Subcutaneous adipose tissue (tissue), 4 donors: Measurements from ENCODE around the gene MCL1. TPM values are rescaled to one million over a fixed set of nuclear protein-coding genes. Genes with fewer than 3 reads are reported as not detected.

Source experiments
- total RNA-seq, 4 donors: library from RNA; depleted of rRNA; stranded (reverse); fragments of >200 nt; gene quantifications; one replicate each; pipeline ENCODE4 v1.1.0, GENCODE V29; 2016
- TF ChIP-seq, protein P1 (sequence below): fragments of 450-650 bp; IDR thresholded peaks from one replicate; pipeline ENCODE4 v1.5.1; 2016; ENCODE audit warnings: low read depth, mild to moderate bottlenecking, control low read depth, antibody characterized with exemption, moderate library complexity

Gene MCL1
- total RNA-seq, 4 donors from 2014 or later, result 180 to 328 (median 225) TPM

DNA sequence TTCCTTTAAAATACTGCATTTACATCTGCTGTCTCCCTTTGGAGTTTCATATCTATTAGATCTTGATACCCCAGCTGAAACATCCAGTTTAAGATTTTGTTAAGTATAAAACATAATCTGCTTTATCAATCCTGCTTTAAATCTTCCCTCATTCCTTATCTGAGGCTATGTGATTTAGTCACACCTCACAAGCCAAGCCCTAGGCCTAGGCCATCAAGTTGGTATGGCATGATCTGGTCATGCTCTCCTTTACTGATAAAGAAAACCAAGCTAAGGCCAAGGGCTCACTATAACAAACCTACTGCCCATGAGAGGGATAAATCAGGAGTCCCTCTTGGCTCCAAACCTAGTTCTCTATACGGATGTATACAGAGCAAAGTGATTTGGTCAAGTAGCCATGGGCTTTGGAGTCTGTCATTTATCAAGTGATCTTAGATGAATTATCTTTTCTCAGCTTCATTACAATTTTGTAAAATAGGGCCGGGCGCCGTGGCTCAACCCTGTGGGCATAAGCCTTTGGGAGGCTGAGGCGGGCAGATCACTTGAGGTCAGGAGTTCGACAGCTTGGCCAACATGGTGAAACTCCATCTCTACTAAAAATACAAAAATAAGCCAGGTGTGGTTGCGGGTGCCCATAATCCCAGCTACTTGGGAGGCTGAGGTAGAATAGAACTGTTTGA, 27.2 kb upstream of the MCL1 start:
- TF ChIP-seq, protein P1, sequence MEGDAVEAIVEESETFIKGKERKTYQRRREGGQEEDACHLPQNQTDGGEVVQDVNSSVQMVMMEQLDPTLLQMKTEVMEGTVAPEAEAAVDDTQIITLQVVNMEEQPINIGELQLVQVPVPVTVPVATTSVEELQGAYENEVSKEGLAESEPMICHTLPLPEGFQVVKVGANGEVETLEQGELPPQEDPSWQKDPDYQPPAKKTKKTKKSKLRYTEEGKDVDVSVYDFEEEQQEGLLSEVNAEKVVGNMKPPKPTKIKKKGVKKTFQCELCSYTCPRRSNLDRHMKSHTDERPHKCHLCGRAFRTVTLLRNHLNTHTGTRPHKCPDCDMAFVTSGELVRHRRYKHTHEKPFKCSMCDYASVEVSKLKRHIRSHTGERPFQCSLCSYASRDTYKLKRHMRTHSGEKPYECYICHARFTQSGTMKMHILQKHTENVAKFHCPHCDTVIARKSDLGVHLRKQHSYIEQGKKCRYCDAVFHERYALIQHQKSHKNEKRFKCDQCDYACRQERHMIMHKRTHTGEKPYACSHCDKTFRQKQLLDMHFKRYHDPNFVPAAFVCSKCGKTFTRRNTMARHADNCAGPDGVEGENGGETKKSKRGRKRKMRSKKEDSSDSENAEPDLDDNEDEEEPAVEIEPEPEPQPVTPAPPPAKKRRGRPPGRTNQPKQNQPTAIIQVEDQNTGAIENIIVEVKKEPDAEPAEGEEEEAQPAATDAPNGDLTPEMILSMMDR, result no peak

DNA sequence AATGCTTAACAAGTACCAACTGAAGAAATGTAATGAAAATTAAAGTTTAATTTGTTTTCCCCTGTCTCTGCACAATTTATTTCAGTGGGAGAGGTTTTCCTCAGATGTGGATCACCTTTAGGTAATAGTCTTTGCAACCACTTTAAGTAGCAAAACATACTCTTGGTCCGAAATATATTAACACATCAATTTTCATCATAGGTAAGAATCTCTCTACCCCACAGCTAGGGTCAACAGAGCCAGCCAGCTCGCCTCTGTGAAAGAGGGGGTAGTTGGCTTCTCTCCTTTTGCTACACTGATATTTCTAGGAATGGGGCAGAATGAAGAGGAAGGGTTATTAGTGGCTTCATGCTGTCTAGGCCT, 24.8 kb upstream of the MCL1 start:
- TF ChIP-seq, protein P1, result no peak

DNA sequence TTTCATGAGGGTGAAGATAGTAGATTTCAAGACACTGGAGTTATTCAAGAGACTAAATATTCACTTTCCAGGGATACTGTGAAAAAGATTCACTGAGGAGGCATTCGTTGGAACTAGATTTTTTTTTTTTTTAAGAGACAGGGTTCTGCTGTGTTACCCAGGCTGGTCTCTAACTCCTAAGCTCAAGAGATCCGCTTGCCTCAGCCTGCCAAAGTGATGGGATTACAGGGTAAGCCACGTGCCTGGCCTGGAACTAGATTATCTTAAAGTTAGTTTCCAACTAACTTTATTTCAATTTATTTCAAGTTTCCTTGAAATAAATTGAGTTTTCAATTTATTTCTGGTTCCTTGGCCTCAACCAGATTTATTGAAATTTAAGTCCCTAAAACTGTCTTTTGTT, 24.3 kb upstream of the MCL1 start:
- TF ChIP-seq, protein P1, result no peak

DNA sequence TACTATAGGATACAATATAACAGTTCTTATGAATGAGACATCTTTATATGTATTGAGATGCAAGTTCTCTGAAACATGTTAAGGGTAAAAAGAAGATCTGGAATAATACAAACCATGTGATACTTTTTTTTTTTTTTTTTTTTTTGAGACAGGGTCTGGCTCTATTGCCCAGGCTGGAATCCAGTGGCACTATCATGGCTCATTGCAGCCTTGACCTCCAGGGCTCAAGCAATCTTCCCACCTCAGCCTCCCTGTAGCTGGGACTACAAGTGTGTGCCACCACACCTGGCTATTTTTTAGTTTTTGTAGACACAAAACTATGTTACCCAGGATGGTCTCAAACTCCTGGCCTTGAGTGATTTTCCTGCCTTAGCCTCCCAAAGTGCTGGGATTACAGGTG, 22.1 kb upstream of the MCL1 start:
- TF ChIP-seq, protein P1, result no peak

DNA sequence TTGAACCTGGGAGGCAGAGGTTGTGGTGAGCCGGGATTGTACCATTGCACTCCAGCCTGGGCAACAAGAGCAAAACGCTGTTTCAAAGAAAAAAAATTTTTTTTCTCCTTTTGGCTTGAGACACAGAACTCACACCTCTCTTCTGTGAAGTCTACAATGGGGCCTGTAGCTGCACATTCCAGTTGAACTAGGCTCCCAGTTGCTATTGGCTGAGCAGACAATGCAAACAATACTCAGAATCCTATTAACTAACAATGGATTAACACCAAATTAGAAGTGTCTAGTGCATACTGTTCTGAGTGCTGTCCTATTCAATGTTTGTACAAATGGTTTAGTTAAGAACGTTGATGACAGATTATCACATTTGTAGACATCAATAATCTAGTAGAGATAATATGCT, 17.6 kb upstream of the MCL1 start:
- TF ChIP-seq, protein P1, result no peak

DNA sequence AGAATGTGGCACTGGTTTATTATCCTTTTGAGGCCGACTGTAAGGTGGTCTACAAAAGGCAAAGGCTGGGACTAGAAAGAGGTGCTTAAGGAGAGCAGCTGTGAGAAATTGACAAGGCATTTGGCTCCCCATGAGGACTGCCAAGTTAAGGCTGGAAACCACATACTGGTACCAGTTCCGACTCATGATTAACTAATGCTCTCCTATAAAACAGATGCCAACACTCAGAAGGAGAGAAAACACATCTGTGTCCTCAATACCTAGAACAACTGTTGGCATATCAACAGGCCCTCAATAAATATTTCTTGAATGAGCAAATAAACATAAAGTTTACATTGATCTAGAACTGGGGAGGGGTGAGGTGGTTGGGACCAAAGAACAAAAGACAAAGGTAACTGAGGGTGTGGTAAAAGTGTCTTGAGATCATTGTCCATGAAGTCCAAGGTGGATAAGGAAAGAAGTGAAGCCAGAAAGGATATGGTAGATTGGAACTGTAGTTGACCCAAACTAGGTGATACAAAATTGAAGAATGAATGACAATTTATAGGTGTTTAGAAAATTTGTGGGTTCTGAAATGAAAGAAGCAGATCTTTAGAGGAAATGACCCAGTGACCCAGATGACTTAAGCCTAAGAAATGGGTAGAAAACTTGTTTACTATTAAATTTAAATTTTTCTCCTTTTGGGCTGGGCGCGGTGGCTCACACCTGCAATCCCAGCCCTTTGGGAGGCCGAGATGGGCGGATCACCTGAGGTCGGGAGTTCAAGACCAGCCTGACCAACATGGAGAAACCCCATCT, 16.9 kb upstream of the MCL1 start:
- TF ChIP-seq, protein P1, result no peak

DNA sequence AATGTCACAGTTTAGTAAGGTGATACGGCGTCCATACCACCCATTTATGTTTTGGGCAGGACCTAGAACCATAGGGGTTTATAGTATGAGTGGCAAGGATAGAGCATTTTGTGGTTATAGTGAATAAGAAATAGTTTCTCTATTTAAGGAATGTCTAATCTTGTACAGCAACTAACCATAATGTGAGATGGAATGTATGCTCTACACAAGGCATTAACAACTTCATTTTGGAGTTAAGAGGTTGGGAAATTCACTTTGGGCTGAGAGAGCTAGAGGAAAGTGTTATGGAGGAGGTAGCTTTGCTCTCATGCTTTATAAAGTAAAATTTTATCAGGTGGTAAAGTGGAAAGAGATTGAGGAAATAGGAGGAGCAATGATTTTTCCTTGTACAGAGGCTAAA, 3.0 kb upstream of the MCL1 start:
- TF ChIP-seq, protein P1, result no peak
